Progenitor cell of endocrine pancreas (in vitro differentiated cells): ENCODE measurements around the gene CCL5. TPM values are rescaled to one million over a fixed set of nuclear protein-coding genes. Genes with fewer than 3 reads are reported as not detected.

Source experiments
- DNase-seq: peaks from one replicate; pipeline ENCODE4 v3.0.0; 2021; ENCODE audit warnings: low spot score; ENCODE audit not compliant: unreplicated experiment
- H3K27ac Mint-ChIP-seq: 2 replicates; pipeline ENCODE4 v1.8.0; 2021; ENCODE audit warnings: mild to moderate bottlenecking, moderate library complexity, mixed read lengths
- H3K27me3 Mint-ChIP-seq: 2 replicates; pipeline ENCODE4 v1.8.0; 2021; ENCODE audit warnings: mixed read lengths
- H3K36me3 Mint-ChIP-seq: 2 replicates; pipeline ENCODE4 v1.8.0; 2022; ENCODE audit warnings: mixed read lengths; ENCODE audit not compliant: insufficient read depth
- H3K4me1 Mint-ChIP-seq: 2 replicates; pipeline ENCODE4 v1.8.0; 2021; ENCODE audit warnings: low read depth, mixed read lengths
- H3K4me3 Mint-ChIP-seq: 2 replicates; pipeline ENCODE4 v1.8.0; 2021; ENCODE audit warnings: low read depth, mild to moderate bottlenecking, moderate library complexity, mixed read lengths
- H3K9me3 Mint-ChIP-seq: 2 replicates; pipeline ENCODE4 v1.8.0; 2021; ENCODE audit warnings: low read depth, mixed read lengths
- total RNA-seq: library from RNA; stranded (reverse); gene quantifications from 2 replicates; pipeline ENCODE4 v1.2.1, GENCODE V29; 2021
- TF ChIP-seq, protein P1 (sequence below): fragments of 200-600 bp; sonication (generic); IDR thresholded peaks from one replicate; pipeline ENCODE4 v1.5.0; 2021; ENCODE audit warnings: antibody characterized with exemption, mild to moderate bottlenecking; ENCODE audit not compliant: unreplicated experiment

CCL5 gene
- total RNA-seq, 1 donor from 2014 or later: not detected

DNA sequence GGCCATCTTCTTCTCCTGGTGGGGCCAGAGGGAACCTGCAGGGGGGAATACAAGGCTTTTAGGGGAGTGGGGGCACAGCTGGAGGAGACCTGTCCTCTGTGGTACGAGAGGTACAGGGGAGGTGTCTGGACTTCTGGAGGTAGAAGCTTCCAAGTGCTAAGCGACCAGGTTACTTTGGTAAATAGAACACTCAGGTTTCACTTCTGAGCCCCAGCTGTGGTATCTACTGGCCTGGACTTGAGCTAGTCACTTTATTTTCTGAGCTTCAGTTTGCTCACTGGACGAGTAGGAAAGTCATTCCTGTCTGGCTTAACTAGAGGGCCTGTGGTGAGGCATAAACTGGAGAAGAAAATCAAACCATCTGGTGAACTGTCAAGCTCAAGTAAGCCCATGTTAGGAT, 11.4 kb downstream of the CCL5 start, which contains the start of gene HEATR9:
HEATR9 (minus strand) TSS at position 155 of the 400 bp plus-strand sequence; CDS start at position 6, 149 bp downstream.
- Mint-ChIP-seq H3K36me3 (peaks cover 1% of the 10 kb centered on the region), H3K27me3 (no peaks in the 10 kb centered on the region), H3K27ac (no peak within 1 kb of the TSS), H3K9me3 (no peaks in the 10 kb centered on the region), H3K4me3 (no peak within 1 kb of the TSS), H3K4me1 (peaks cover 5% of the 10 kb centered on the region)
- TF ChIP-seq, protein P1, sequence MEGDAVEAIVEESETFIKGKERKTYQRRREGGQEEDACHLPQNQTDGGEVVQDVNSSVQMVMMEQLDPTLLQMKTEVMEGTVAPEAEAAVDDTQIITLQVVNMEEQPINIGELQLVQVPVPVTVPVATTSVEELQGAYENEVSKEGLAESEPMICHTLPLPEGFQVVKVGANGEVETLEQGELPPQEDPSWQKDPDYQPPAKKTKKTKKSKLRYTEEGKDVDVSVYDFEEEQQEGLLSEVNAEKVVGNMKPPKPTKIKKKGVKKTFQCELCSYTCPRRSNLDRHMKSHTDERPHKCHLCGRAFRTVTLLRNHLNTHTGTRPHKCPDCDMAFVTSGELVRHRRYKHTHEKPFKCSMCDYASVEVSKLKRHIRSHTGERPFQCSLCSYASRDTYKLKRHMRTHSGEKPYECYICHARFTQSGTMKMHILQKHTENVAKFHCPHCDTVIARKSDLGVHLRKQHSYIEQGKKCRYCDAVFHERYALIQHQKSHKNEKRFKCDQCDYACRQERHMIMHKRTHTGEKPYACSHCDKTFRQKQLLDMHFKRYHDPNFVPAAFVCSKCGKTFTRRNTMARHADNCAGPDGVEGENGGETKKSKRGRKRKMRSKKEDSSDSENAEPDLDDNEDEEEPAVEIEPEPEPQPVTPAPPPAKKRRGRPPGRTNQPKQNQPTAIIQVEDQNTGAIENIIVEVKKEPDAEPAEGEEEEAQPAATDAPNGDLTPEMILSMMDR: no peak
- no peak for DNase-seq

DNA sequence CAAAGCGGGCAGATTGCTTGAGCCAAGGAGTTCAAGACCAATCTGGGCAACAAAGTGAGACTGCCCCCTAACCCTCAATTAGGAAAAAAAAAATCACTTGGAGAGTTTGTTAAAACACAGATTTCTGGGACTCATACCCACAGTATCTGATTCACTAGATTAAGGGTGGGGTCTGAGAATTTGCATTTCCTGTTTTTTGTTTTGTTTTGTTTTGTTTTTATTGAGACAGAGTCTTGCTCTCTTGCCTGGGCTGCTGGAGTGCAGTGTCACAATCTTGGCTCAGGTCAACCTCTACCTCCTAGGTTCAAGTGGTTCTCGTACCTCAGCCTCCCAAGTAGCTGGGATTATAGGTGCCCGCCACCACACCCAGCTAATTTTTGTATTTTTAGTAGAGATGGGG, 12.6 kb downstream of the CCL5 start:
- TF ChIP-seq, protein P1: no peak
- H3K4me1 Mint-ChIP-seq: no peaks in the 10 kb centered on the region
- peaks cover 1% of the 10 kb centered on the region for H3K36me3 Mint-ChIP-seq
- H3K4me3 Mint-ChIP-seq: no peak overlapping the region
- H3K27me3 Mint-ChIP-seq: no peaks in the 10 kb centered on the region
- H3K27ac Mint-ChIP-seq: no peak overlapping the region
- no peaks in the 10 kb centered on the region for H3K9me3 Mint-ChIP-seq
- DNase-seq: no peak

DNA sequence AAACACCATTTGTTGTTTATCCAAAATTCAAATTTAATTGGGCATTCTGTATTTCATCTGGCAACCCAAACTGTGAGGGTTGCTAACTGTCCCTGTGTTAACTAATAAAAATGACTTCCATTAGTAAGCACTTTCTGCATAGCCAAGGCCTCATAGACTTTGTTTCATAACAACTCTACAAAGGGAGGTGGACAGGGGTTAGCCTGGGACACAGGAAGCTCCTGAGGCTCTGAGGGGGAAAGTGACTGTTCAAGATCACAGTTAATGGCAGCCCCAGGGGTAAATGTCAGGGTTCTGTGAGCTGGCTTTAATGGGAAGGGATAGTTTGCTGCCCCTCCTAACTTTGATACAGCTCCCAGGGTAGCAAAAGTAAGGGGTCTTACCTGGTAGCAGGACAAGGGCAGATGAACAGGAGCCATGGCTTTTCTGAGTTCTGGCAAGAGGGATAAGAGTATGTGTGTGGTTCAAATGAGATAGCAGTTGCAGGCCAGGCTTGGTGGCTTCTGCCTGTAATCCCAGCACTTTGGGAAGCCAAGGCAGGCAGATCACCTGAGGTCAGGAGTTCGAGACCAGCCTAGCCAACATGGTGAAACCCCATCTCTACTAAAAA, 13.7 kb downstream of the CCL5 start:
- TF ChIP-seq, protein P1: no peak
- Mint-ChIP-seq H3K27me3 (no peaks in the 10 kb centered on the region), H3K36me3 (peaks cover 1% of the 10 kb centered on the region), H3K27ac (no peak overlapping the region), H3K4me3 (no peak overlapping the region), H3K9me3 (no peaks in the 10 kb centered on the region), H3K4me1 (no peaks in the 10 kb centered on the region)
- DNase-seq: no peak

DNA sequence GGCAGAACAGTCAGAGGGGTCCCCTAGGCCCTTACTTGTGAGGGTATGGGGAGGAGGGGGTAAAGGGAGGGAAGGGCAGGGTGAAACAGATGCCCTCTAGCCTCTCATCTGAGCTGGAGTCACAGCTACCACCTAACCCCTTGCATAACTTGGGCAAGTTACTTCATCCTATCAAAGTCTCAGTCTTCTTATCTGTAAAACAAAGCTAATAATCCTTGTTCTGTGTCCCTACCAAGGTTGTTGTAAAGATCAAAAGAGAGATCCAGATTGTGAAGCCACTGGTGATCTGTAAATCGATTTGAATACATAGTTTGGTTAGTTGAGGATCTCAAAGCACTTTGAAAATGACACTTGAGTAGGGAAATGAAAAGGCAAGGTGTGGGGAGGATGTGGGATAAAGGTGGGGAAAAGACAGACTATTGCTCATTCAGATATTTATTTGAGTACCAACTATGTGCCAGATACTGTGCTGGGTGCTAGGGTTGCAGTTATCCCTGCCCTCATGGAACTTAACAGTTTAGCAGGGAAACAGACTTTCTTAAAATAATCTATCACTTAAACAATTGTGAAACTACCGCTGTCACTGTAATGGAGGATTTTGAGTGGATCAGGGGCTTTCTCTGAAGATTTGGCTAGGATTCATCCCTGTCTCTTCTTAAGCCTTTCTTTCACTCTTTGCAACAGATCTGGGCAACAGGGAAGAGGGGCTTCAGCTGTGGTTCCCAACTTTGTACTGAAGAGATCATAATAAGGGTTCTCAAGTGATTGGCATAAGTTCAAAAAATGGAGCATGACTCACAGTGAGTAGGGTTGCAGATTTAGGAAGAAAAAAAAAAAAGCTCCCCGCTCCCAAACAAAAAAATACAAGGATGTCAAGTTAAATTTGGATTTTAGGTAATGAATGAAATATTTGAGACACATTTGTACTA, 14.5 kb downstream of the CCL5 start:
- TF ChIP-seq, protein P1: no peak
- H3K4me1 Mint-ChIP-seq: no peaks in the 10 kb centered on the region
- no peak overlapping the region for H3K4me3 Mint-ChIP-seq
- no peak for DNase-seq
- H3K36me3 Mint-ChIP-seq: peaks cover 4% of the 10 kb centered on the region
- H3K27ac Mint-ChIP-seq: no peak overlapping the region
- H3K9me3 Mint-ChIP-seq: no peaks in the 10 kb centered on the region
- H3K27me3 Mint-ChIP-seq: no peaks in the 10 kb centered on the region

DNA sequence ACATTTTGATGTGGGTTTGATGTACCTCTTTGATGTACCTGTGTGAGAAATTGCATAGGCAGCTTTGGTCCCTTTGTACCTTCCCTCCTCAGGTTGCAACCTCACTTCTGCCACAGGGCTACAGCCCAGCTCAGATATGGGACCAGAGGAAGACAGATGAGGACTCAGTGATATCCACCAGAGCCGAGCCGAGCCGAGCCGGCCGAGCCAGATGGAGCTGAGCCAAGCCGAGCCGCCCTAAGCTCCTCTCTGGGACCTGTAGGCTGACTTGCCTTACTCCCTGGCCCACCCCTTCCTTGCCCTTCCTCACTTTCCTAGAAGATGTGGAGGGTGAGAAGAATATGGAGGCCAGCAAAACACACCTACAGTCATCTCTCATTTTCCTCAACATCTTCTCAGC, 15.3 kb downstream of the CCL5 start:
- TF ChIP-seq, protein P1: no peak
- no peaks in the 10 kb centered on the region for H3K9me3 Mint-ChIP-seq
- no peak overlapping the region for H3K4me3 Mint-ChIP-seq
- H3K36me3 Mint-ChIP-seq: peaks cover 4% of the 10 kb centered on the region
- H3K27me3 Mint-ChIP-seq: no peaks in the 10 kb centered on the region
- DNase-seq: no peak
- no peaks in the 10 kb centered on the region for H3K4me1 Mint-ChIP-seq
- no peak overlapping the region for H3K27ac Mint-ChIP-seq
